ENCODE results near the gene MRPS30. TPM values are rescaled to one million over a fixed set of nuclear protein-coding genes. Genes with fewer than 3 reads are reported as not detected.

MRPS30 gene
- total RNA-seq, 1 donor from 2014 or later: 87.4 TPM

GRCh38 chr5:44839018-44839681 lies 30.4 kb downstream of the MRPS30 start:
- Mint-ChIP-seq H3K4me3 (no peak overlapping the region), H3K27me3 (ENCODE audit: insufficient read depth, low read depth) (no peaks in the 10 kb centered on the region), H3K9me3 (peaks cover 14% of the 10 kb centered on the region), H3K4me1 (no peaks in the 10 kb centered on the region), H3K36me3 (peaks cover 7% of the 10 kb centered on the region), H3K27ac (no peak overlapping the region)
- Histone ChIP-seq H3K4me2 (no peak overlapping the region), H2AFZ (replicated peaks) (no peak overlapping the region), H3K4me1 (no peaks in the 10 kb centered on the region), H3K4me3 (no peak overlapping the region), H3K79me2 (ENCODE audit: low read depth) (no peaks in the 10 kb centered on the region), H3F3A (ENCODE audit: low read depth) (no peaks in the 10 kb centered on the region), H3K27me3 (no peaks in the 10 kb centered on the region), H3K9ac (no peak overlapping the region), H3K36me3 (no peaks in the 10 kb centered on the region), H3K9me3 (ENCODE audit: low read depth) (no peaks in the 10 kb centered on the region), H4K20me1 (ENCODE audit: low read depth) (no peaks in the 10 kb centered on the region), H3K27ac (no peak overlapping the region)
- TF ChIP-seq EZH2phosphoT487 (IDR thresholded peaks at IDR 0.05) (no peak), CTCF (IDR thresholded peaks at IDR 0.05) (no peak), EZH2 (IDR thresholded peaks at IDR 0.05) (no peak)
- DNase-seq (ENCODE audit: low spot score): no peak

- Histone ChIP-seq H3K27ac (no peak overlapping the region), H3K36me3 (no peaks in the 10 kb centered on the region), H4K20me1 (ENCODE audit: low read depth) (no peaks in the 10 kb centered on the region), H3K4me2 (no peak overlapping the region), H3K9me3 (ENCODE audit: low read depth) (no peaks in the 10 kb centered on the region), H3K27me3 (no peaks in the 10 kb centered on the region), H2AFZ (replicated peaks) (no peak overlapping the region), H3K79me2 (ENCODE audit: low read depth) (no peaks in the 10 kb centered on the region), H3F3A (ENCODE audit: low read depth) (no peaks in the 10 kb centered on the region), H3K9ac (no peak overlapping the region), H3K4me3 (no peak overlapping the region), H3K4me1 (peaks cover 4% of the 10 kb centered on the region)
- no peak for DNase-seq (ENCODE audit: low spot score)
- no peak for TF ChIP-seq EZH2phosphoT487 (IDR thresholded peaks at IDR 0.05)
- no peak for TF ChIP-seq CTCF (IDR thresholded peaks at IDR 0.05)
- no peak for TF ChIP-seq EZH2 (IDR thresholded peaks at IDR 0.05)
- peaks cover 14% of the 10 kb centered on the region for H3K9me3 Mint-ChIP-seq
- peaks cover 6% of the 10 kb centered on the region for H3K36me3 Mint-ChIP-seq
- no peak overlapping the region for H3K27ac Mint-ChIP-seq
- H3K4me3 Mint-ChIP-seq: no peak overlapping the region
- H3K27me3 Mint-ChIP-seq (ENCODE audit: insufficient read depth, low read depth): no peaks in the 10 kb centered on the region
- no peaks in the 10 kb centered on the region for H3K4me1 Mint-ChIP-seq
These were observed 33.9 kb downstream of the MRPS30 start for GRCh38 chr5:44842496-44843282.

- no peaks in the 10 kb centered on the region for H3K79me2 ChIP-seq (ENCODE audit: low read depth)
- DNase-seq (ENCODE audit: low spot score): no peak
- Mint-ChIP-seq H3K4me1 (no peaks in the 10 kb centered on the region), H3K9me3 (peaks cover 5% of the 10 kb centered on the region), H3K27ac (no peak overlapping the region), H3K27me3 (ENCODE audit: insufficient read depth, low read depth) (no peaks in the 10 kb centered on the region), H3K4me3 (no peak overlapping the region), H3K36me3 (peaks cover 2% of the 10 kb centered on the region)
- H4K20me1 ChIP-seq (ENCODE audit: low read depth): no peaks in the 10 kb centered on the region
- no peak overlapping the region for H3K4me2 ChIP-seq
- no peaks in the 10 kb centered on the region for H3K9me3 ChIP-seq (ENCODE audit: low read depth)
- no peaks in the 10 kb centered on the region for H3F3A ChIP-seq (ENCODE audit: low read depth)
- no peak overlapping the region for H3K4me3 ChIP-seq
- TF ChIP-seq EZH2phosphoT487 (IDR thresholded peaks at IDR 0.05) (no peak), EZH2 (IDR thresholded peaks at IDR 0.05) (no peak), CTCF (IDR thresholded peaks at IDR 0.05) (no peak)
- no peaks in the 10 kb centered on the region for H3K36me3 ChIP-seq
- peaks cover 5% of the 10 kb centered on the region for H3K4me1 ChIP-seq
- H3K9ac ChIP-seq: no peak overlapping the region
- no peaks in the 10 kb centered on the region for H3K27me3 ChIP-seq
- H2AFZ ChIP-seq (replicated peaks): no peak overlapping the region
- H3K27ac ChIP-seq: no peak overlapping the region
These were observed 36.0 kb downstream of the MRPS30 start for GRCh38 chr5:44844744-44845143.
